IPS-20b (cell line): ENCODE results near the gene PARD3B.

Experiments used
- H3K27ac ChIP-seq: one replicate; pipeline ENCODE4 v1.5.1; 2013; ENCODE audit warnings: low read length
- H3K27me3 ChIP-seq: 2 replicates; pipeline ENCODE4 v1.6.1; 2013; ENCODE audit warnings: mild to moderate bottlenecking, low read length, inconsistent platforms; ENCODE audit not compliant: insufficient read depth
- H3K36me3 ChIP-seq: 2 replicates; pipeline ENCODE4 v1.6.1; 2013; ENCODE audit warnings: low read depth, mild to moderate bottlenecking, inconsistent platforms, low read length, moderate library complexity; ENCODE audit not compliant: insufficient read depth
- H3K4me1 ChIP-seq: 2 replicates; pipeline ENCODE4 v1.6.1; 2013; ENCODE audit warnings: mild to moderate bottlenecking, control low read depth, inconsistent platforms, low read length, moderate library complexity; ENCODE audit not compliant: insufficient read depth
- H3K4me3 ChIP-seq: 2 replicates; pipeline ENCODE4 v1.5.1; 2013; ENCODE audit warnings: mild to moderate bottlenecking, low read length, inconsistent platforms
- H3K9ac ChIP-seq: 2 replicates; pipeline ENCODE4 v1.6.1; 2013; ENCODE audit warnings: low read depth, mild to moderate bottlenecking, inconsistent platforms, low read length, moderate library complexity
- H3K9me3 ChIP-seq: 2 replicates; pipeline ENCODE4 v1.6.1; 2013; ENCODE audit warnings: mild to moderate bottlenecking, low read depth, low read length, inconsistent platforms; ENCODE audit not compliant: insufficient read depth

PARD3B gene

GRCh38 chr2:204663816-204664425 lies 118.6 kb downstream of the PARD3B start:
- no peak overlapping the region for H3K4me3 ChIP-seq
- H3K36me3 ChIP-seq = no peaks in the 10 kb centered on the region
- no peak overlapping the region for H3K9ac ChIP-seq
- peaks cover 10% of the 10 kb centered on the region; the same call in 1 of the 2 replicates for H3K4me1 ChIP-seq
- H3K9me3 ChIP-seq = no peaks in the 10 kb centered on the region
- no peaks in the 10 kb centered on the region for H3K27me3 ChIP-seq
- no peak overlapping the region for H3K27ac ChIP-seq

GRCh38 chr2:204664708-204665121 lies 119.4 kb downstream of the PARD3B start:
- H3K27me3 ChIP-seq = no peaks in the 10 kb centered on the region
- H3K4me3 ChIP-seq = no peak overlapping the region
- H3K36me3 ChIP-seq = no peaks in the 10 kb centered on the region
- H3K4me1 ChIP-seq = peaks cover 10% of the 10 kb centered on the region; the same call in 1 of the 2 replicates
- H3K9ac ChIP-seq = no peak overlapping the region
- H3K27ac ChIP-seq = no peak overlapping the region
- no peaks in the 10 kb centered on the region for H3K9me3 ChIP-seq

GRCh38 chr2:204665207-204665606 lies 119.9 kb downstream of the PARD3B start:
- Histone ChIP-seq H3K4me3 (no peak overlapping the region), H3K9ac (no peak overlapping the region), H3K9me3 (no peaks in the 10 kb centered on the region), H3K27ac (no peak overlapping the region), H3K27me3 (no peaks in the 10 kb centered on the region), H3K4me1 (peaks cover 10% of the 10 kb centered on the region; the same call in 1 of the 2 replicates), H3K36me3 (no peaks in the 10 kb centered on the region)

GRCh38 chr2:204665771-204666170 lies 120.5 kb downstream of the PARD3B start:
- H3K9ac ChIP-seq = no peak overlapping the region
- no peaks in the 10 kb centered on the region for H3K9me3 ChIP-seq
- H3K27me3 ChIP-seq = no peaks in the 10 kb centered on the region
- H3K4me1 ChIP-seq = peaks cover 11% of the 10 kb centered on the region; the same call in 1 of the 2 replicates
- no peak overlapping the region for H3K4me3 ChIP-seq
- H3K27ac ChIP-seq = no peak overlapping the region
- no peaks in the 10 kb centered on the region for H3K36me3 ChIP-seq

GRCh38 chr2:204667990-204668389 lies 122.7 kb downstream of the PARD3B start:
- Histone ChIP-seq H3K4me3 (no peak overlapping the region), H3K36me3 (no peaks in the 10 kb centered on the region), H3K27ac (no peak overlapping the region), H3K9ac (no peak overlapping the region), H3K4me1 (peaks cover 12% of the 10 kb centered on the region; the same call in 1 of the 2 replicates), H3K9me3 (no peaks in the 10 kb centered on the region), H3K27me3 (no peaks in the 10 kb centered on the region)

- Histone ChIP-seq H3K9ac (no peak overlapping the region), H3K27me3 (no peaks in the 10 kb centered on the region), H3K4me3 (no peak overlapping the region), H3K27ac (no peak overlapping the region), H3K36me3 (no peaks in the 10 kb centered on the region), H3K9me3 (no peaks in the 10 kb centered on the region), H3K4me1 (peaks cover 22% of the 10 kb centered on the region)
Observed at GRCh38 chr2:204669382-204669781, 124.1 kb downstream of the PARD3B start.

GRCh38 chr2:204670124-204670523 lies 124.8 kb downstream of the PARD3B start:
- Histone ChIP-seq H3K27me3 (no peaks in the 10 kb centered on the region), H3K4me3 (no peak overlapping the region), H3K9ac (no peak overlapping the region), H3K9me3 (no peaks in the 10 kb centered on the region), H3K4me1 (peaks cover 16% of the 10 kb centered on the region), H3K27ac (no peak overlapping the region), H3K36me3 (no peaks in the 10 kb centered on the region)

GRCh38 chr2:204670756-204671155 lies 125.5 kb downstream of the PARD3B start:
- Histone ChIP-seq H3K4me3 (no peak overlapping the region), H3K27ac (no peak overlapping the region), H3K27me3 (no peaks in the 10 kb centered on the region), H3K9ac (no peak overlapping the region), H3K36me3 (no peaks in the 10 kb centered on the region), H3K4me1 (peaks cover 12% of the 10 kb centered on the region), H3K9me3 (no peaks in the 10 kb centered on the region)

GRCh38 chr2:204672772-204673171 lies 127.5 kb downstream of the PARD3B start:
- no peaks in the 10 kb centered on the region for H3K9me3 ChIP-seq
- H3K9ac ChIP-seq = no peak overlapping the region
- no peaks in the 10 kb centered on the region for H3K36me3 ChIP-seq
- H3K27me3 ChIP-seq = no peaks in the 10 kb centered on the region
- no peak overlapping the region for H3K27ac ChIP-seq
- H3K4me1 ChIP-seq = peaks cover 12% of the 10 kb centered on the region
- H3K4me3 ChIP-seq = no peak overlapping the region

GRCh38 chr2:204673877-204674276 lies 128.6 kb downstream of the PARD3B start:
- Histone ChIP-seq H3K9me3 (no peaks in the 10 kb centered on the region), H3K4me1 (peaks cover 12% of the 10 kb centered on the region), H3K27ac (no peak overlapping the region), H3K27me3 (no peaks in the 10 kb centered on the region), H3K4me3 (no peak overlapping the region), H3K36me3 (no peaks in the 10 kb centered on the region), H3K9ac (no peak overlapping the region)

GRCh38 chr2:204678031-204678430 lies 132.8 kb downstream of the PARD3B start:
- H3K4me3 ChIP-seq = no peak overlapping the region
- H3K9me3 ChIP-seq = no peaks in the 10 kb centered on the region
- peaks cover 13% of the 10 kb centered on the region for H3K4me1 ChIP-seq
- H3K27me3 ChIP-seq = no peaks in the 10 kb centered on the region
- no peak overlapping the region for H3K27ac ChIP-seq
- H3K9ac ChIP-seq = no peak overlapping the region
- no peaks in the 10 kb centered on the region for H3K36me3 ChIP-seq

- Histone ChIP-seq H3K9me3 (no peaks in the 10 kb centered on the region), H3K9ac (no peak overlapping the region), H3K27me3 (no peaks in the 10 kb centered on the region), H3K4me3 (no peak overlapping the region), H3K36me3 (no peaks in the 10 kb centered on the region), H3K4me1 (peaks cover 4% of the 10 kb centered on the region; the same call in 1 of the 2 replicates), H3K27ac (no peak overlapping the region)
Observed at GRCh38 chr2:204680576-204680975, 135.3 kb downstream of the PARD3B start.
